Measurements from ENCODE around the gene LRG1.

The LRG1 gene

DNA sequence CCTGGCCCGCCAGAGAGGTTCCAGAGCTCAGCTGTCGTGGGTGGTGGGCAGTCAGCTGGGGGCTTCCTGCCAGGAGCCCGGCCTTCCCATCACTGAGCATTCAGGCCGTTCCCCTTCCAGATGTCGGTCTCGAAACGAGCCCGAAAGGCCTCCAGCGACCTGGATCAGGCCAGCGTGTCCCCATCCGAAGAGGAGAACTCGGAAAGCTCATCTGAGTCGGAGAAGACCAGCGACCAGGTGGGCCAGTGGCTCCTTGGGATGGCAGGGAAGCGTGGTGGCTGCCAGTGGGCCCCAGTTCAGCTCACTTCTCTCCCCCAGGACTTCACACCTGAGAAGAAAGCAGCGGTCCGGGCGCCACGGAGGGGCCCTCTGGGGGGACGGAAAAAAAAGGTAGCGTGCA, 48.4 kb downstream of the LRG1 start:
- no peak for DNase-seq

DNA sequence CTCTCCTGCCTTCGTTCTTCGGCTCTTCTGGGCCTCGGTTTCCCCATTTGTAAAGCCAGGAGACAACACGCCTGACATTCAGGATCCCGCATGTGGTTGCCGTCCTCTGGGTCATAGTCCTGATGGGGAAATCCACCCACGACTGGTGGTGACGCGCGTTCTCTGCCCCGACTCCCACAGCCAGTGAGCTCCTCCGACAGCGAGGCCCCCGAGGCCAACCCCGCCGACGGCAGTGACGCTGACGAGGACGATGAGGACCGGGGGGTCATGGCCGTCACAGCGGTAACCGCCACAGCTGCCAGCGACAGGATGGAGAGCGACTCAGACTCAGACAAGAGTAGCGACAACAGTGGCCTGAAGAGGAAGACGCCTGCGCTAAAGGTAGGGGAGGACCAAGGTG, 51.3 kb downstream of the LRG1 start:
- no peak for DNase-seq

DNA sequence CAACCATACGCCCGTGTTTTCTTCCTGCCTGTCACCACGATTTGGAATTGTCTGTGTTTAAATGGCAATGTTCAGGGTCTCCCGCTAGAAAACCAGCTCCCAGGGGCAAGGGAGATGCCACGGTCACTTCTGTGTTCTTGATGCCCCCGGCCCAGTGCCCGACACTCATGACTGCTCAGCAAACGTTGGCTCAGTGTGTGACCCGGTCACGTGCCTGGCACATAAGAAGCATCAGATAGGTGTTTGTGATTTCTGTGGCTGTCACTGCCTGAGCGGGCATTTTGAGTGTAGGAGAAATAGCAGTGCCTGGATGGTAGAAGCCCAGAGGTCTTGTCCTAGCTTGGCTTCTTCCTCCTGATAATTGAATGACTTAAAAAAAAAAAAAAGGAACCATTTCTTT, 52.3 kb downstream of the LRG1 start:
- no peak for DNase-seq
